Panc1 (cell line): Measurements from ENCODE around the gene PPARD.

Experiments
- CTCF ChIP-seq: fragments of 450-650 bp; IDR thresholded peaks from 2 replicates; pipeline ENCODE4 v1.5.1; 2017; ENCODE audit warnings: mild to moderate bottlenecking
- POLR2AphosphoS5 ChIP-seq: IDR thresholded peaks from 2 replicates; pipeline ENCODE4 v1.6.1; 2012; ENCODE audit warnings: mild to moderate bottlenecking, low read depth, low read length, moderate library complexity

GRCh38 chr6:35298625-35299140 lies 43.7 kb upstream of the PPARD start:
- TF ChIP-seq POLR2AphosphoS5 (no peak), CTCF (no peak)
